NCI-H82 (cell line): ENCODE results near the gene CUL7.
"Not testable (repeated sequence)": the region's sequence is repeated elsewhere in the genome, so short reads cannot be mapped to it uniquely, and the experiment has no call there.

Experiments
- DNase-seq: peaks from one replicate; lab custom pipeline; 2025; lab: John Stamatoyannopoulos, UW

The CUL7 gene

DNA sequence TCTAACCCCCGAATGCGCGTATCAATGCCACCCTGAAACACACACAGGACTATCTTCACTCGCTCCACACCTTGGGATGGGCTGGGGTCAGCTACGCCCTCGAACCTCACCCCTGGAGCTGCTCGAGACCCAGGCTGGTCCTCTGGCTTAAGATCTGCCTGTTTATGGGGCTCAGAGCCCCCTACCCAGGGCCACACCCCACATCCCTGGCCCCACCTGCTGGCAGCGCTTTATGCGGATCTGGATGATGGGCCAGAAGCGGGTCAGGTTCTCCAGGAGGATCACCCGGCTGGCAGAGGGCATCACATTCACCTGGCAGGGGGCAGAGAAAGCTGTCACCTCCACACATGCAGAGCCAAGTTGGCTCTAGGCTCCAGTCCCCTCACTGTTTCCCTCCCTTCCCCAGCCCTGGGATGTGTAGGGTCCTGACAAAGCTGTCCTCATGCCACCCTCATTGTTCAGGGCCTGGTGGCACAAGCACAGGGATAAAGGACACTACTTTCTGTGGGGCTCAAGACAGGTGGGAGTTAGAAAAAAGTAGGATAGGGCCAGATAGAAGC, 8.2 kb downstream of the CUL7 start:
- DNase-seq = no peak

DNA sequence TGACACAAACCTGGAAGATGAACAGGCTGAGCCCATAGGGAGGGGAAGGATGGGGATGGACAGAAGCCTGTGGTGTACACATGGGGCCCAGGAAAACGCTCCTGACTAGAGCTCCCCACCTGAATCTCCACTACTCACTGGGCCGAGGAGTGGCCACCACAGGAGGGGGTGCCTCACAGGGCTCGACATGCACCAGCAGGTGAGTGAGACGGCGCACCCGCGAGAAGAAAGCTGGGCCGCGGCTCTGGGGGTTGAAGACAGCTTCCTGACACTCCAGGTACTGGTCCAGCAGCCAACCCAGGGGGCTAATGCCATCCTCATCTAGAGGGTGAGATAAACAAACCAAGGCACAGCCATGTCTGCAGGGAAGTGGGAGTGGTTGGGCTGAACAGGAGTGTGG, 10.3 kb downstream of the CUL7 start:
- DNase-seq = no peak

DNA sequence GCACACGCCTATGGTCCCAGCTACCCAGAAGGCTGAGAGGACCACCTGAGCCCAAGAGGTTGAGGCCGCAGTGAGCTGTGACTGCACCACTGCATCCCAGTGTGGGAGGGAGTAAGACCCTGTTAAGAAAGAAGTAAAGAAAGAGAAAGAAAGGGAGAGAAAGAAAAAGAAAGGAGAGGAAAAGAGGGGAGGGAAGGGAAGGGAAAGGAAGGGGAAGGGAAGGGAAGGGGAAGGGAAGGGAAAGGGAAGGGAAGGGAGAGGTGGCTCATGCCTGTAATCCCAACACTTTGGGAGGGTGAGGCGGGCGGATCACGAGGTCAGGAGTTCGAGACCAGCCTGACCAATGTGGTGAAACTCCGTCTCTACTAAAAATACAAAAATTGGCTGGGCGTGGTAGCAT, 12.2 kb downstream of the CUL7 start:
- not testable (repeated sequence) for DNase-seq

DNA sequence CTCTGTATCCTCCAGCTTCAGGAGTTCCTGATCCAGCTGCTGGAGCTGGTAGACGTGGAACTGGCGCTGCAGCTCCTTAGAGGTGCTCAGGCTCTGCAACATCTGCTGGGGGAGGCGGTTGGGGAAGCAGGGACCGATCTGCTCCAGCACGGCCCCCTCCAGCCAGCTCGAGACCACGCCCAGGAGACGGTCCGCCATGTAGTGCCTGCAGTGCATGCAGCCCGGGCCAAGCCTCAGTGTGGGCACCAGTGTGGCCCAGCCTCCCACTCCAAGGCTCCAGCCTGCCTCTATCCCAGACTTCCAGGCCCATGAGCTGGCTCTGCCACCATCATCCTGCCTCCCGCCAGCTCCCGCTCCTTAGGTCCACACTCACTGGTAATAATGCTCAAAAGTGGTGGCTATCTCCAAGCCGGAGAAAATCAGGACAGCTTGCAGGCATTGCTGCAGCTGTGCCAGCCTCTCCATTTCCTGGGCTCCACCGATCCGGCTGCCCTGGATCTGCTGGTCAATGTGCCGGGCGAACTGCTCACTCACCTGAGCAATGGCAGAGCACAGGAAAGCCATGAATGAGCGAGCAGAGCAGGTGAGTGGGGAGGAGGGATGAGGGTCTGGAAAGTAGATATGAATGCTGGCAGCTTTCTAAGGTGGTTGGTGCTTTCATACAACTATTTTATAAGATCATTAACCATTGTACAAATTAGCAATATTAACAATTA, 13.0 kb downstream of the CUL7 start:
- no peak for DNase-seq

DNA sequence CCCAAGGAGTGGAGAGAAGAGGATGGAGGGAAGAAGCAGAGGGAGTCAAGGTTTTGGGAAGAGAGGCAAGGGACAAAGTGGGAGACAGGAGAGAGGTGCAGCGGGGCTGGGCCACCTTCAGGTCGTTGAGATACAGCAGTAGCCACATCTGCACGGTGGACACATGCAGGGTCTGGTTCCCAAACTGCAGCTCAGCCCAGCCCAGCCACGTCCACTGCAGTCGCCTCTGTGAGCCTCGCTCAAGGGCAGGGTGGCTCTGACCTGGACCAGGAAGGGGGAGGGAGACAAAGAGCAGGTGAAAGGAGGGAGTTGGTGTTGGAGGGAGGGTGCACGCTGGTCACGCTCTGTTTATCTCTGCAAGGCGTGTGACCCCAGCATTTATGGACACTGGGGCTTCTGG, 14.9 kb downstream of the CUL7 start:
- DNase-seq = no peak

DNA sequence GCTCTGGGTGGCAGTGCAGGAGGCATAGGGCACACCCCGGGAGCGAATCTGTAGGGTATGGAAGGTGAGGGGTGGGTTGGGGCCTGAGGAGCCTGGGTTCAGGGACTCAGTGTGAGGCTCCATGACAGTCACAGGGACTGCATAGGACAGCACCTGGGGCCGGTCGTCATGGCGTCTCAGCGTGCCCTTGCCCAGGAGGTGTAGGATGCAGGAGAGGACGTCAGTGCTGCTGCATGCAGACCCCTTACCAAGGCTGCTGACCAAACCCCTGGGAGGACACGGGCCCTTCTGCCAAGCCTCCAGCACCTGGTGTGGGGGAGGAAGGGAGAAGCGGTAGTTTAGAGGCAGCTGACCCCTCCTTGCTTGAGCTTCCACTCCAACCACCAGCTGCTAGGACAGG, 15.9 kb downstream of the CUL7 start:
- no peak for DNase-seq

DNA sequence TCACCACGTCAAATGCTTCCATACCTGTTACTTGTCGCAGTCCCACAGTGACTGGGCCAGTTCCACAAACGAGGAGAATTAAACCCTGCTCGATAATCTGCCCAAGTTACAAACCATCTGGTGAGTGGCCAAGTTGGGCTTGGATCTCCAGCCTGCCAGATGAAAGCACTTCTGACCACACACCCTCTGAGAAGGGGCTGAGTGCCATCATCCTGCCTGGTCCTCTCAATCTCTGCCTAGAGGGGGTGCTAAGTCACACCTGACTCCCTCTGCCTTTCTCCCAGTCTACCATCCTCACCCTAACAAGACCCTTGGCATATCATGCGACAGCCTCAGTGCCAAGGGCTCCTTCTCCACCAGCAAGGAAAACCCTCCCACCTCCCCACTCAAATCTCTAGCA, 16.5 kb downstream of the CUL7 start:
- no peak for DNase-seq

DNA sequence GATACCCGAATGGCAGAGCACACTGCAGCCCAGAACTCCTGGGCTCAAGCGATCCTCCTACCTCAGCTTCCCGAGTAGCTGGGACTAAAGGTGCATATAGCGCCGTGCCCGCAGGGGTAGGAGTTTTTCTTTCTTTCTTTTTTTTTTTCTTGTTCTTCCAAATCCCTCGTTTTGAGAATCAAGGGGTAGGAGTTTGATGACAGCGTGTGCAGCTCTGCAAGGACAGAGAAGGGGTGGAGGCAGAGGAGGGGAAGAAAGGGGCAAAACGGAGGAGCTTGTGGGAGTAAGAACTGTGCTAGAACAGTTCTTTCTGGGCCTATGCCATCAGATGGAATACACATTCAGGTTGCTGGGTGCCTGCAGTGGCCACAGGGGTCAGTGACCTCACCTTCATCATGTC, 16.9 kb downstream of the CUL7 start:
- no peak for DNase-seq

DNA sequence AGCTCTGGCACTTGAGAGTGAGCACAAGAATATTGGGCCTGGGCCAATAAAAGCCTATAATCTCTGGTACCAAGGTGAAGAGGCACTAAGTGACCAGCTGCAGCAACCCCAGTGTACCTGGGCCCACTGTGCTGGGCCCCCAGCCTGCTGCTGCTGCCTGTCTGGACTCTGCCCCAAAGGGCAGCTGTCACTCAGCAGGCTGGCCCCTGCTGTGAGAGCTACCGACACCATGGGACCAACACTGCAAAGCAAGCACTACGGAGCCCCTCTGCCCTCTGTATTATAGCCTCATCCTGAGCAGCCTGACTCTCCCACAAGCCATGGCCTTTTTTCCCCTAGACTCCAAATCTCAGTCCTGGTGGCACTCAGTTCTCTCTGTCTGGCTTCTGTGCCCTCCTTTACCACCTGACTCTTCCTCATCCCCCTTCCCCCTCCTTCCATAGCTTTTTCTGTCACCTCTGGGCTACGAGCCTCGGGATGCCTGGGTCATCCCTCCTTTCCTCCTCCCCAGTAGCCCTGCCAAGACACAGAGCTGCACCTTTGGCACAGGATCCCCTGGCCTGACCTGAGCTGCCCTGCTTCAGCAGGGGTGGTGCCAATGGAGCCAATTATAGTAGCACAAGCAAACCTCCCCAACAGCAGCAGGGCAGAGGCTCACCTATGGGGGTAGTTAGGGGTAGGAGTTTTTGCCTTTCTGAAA, 18.0 kb downstream of the CUL7 start:
- no peak for DNase-seq

DNA sequence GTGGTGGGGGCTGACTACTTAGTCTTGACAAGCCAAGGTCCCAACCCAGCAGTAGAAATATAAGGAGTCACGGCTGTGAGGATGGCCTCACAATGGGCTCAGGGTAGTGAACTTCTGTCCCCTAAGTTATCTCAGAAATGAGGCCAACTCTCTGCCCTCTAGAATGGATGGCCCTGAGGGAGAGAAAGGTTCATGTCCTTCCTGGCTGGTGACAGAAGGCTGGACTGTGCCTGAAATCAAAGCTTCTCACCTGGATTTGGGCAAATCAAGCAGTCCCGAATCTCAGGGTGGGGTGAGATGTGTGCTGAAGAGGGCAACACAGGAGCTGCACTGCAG, 19.5 kb downstream of the CUL7 start:
- DNase-seq = no peak

DNA sequence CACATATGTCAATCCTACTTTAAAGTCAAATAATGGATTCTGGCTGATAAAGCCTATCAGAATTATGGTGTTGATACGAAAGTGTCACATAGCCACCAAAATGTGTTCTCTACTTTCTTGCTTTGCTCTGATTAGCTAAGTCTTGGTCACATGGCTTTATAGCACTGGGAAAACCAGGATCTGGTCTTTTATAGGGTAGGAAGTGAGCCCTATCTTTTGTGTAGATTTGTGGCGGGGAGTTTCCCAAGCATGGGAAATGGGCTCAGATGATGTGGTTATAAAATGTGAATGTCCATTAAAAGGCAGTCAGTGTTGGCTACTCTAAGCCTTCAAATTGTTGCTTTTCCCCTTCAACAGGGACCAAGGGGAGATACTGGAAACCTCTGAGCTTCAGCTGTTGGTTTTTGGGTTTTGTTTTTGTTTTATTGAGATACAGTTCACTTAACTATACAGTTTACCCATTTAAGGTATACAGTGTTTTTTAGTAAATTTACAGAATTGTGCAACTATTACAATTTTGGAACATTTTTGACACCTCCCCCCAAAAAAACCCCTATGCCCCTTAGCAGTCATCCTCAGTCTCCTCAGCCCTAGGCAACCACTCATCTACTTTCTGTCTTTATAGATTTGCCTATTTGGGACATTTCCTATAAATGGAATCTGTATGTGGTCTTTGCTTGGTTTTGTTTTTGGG, 20.0 kb downstream of the CUL7 start:
- no peak for DNase-seq

DNA sequence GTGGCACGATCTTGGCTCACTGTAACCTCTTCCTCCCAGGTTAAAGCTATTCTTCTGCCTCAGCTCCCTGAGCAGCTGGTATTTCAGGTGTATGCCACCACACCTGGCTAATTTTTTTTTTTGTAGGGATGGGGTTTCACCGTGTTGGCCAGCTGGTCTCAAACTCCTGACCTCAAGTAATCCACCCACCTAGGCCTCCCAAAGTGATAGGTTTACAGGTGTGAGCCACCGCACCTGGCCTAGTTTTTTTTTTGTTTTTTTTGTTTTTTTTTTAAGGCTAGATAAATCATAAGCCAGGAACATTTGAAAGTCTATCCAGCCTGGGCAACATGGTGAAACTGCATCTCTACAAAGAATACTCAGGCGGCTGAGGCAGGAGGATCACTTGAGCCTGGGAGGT, 21.3 kb downstream of the CUL7 start:
- DNase-seq = no peak

DNA sequence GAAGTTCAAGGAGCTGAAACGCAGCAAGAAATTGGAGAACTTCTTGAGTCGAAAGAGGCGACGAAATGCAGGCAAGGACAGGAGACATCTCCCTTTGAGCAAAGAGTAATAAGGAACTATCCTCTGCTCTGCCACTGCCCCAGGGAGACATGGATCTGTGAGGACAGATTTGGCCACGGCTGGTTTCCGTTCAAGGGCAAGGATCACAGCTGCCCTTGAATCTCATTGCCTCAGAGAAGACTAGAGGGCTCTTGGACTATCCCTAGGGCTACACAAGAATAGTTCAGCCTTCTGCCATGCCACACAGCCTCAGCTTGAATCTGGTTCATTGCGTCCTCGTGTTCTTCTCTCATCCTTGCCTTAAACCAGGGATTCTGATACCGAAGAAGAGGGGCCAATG, 24.5 kb downstream of the CUL7 start:
- no peak for DNase-seq

DNA sequence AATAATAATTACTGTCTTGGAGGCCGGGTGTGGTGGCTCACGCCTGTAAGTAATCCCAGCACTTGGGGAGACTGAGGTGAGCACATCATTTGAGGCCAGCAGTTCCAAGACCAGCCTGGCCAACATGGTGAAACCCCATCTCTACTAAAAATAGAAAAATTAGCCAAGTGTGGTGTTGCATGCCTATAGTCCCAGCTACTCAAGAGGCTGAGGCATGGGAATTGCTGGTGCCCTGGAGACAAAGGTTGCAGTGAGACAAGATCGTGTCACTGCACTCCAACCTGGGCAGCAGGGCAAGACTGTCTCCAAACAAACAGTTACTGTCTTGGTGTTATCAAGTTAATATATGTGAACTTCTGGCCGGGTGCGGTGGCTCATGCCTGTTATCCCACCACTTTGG, 27.3 kb downstream of the CUL7 start:
- DNase-seq = no peak

DNA sequence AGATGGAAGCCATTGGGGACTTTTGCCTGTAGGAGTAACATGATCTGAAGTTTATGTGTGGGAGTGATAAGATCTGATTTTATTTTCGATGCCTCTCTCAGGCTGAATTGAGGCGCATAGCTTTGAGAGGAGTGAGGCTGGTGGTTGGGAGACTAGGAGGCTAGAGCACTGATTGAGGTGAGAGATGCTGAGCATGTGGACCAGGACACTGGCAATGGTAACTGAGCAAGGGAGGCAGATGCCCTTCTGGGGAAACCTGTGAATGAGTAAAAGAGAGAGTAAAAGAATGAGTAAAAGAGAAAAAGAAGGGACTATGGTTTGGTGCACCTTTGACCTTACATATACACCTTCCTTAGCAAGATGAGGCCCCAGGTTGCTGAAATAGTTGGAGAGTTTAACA, 29.2 kb downstream of the CUL7 start:
- DNase-seq = no peak

DNA sequence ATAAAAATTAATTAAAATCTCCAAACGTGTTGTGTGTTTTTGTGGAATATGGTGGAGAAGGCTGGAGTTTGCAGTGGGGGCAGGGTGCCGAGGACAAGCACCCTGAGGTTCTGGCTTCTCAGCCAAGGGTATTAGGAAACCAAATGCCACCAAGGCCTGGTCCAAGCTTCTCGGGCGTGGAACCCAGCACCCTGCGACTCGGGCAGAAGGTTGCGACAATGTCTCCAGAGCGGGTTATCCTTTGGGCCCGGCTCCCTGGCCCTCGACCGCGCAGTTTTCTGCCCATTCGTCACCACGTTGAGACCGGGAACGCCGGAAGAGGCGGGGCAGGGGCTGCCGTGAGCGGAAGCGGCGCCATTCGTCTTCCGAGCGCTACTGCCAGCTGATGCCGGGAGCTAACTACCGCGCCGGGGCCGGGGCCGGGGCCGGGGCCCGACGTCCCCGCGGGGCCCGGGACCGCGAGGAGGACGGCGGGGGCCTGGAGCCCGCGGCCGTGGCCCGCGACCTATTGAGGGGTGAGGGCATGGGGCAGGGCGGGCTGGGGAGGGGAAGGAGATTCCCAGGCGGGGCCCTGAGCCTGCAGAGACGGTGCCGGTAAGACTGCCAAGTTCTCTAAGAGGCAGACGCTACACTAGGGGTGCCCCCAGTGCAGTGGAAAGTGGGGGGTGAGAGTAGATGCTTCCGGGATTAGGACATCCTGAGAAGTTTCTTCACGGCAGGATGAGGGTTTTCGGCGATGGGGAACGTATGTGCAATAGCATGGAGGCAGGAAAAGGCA, 32.2 kb downstream of the CUL7 start, which contains the start of gene RRP36:
Gene RRP36, plus strand, starts transcription at position 354 of the 778 bp plus-strand sequence. Its CDS starts 32 bp downstream, at position 386.
- peak; percentile 88 for DNase-seq

DNA sequence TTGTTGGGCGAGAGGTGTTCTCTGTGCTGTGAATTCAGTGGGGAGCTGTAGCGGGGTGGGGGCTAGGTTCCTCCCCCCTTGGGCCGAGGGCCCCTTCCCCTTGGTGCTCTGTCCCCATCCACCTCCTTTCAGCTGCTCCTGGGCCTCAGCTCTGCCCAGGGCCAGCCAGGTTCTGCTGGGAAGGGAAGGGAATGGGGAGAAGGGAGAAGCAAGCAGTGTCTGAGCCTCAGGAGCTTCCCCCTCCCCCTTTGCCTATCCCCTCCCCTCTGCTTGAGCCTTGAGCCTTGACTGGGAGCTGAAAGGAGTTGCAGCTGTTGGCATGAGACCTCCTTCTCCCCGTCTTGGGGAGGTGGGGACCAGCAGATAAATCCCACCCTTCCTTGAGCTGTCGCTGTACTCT, 32.8 kb downstream of the CUL7 start:
- peak; percentile 89 for DNase-seq

DNA sequence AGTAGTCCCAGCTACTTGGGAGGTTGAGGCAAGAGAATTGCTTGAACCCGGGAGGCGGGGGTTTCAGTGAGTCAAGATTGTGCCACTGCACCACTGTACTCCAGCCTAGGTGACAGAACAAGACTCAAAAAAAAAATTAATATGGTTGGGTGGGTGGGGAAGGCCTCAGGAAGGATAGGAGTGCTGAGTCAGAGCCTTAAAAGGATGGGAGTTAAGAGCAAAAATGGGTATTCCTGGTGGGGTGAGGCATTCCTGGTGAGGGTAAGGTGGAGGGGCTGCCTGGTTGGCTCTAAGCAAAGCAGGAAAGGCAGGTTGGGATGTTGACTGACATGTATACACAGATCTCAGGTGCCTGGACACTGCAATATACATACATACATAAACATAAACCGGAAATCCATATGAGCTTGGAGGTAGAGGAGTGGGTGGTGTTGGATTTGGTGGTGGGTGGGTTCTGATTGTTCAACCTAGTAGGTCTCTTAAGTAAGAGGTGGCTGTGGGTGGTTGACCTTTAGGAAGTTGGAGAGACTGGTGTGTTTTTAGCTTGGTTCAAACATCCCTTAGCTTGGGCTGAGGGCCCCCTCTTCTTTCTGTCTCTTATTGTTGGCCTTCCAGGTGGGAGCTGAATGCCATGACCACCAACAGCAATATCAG, 33.5 kb downstream of the CUL7 start:
- DNase-seq = no peak

DNA sequence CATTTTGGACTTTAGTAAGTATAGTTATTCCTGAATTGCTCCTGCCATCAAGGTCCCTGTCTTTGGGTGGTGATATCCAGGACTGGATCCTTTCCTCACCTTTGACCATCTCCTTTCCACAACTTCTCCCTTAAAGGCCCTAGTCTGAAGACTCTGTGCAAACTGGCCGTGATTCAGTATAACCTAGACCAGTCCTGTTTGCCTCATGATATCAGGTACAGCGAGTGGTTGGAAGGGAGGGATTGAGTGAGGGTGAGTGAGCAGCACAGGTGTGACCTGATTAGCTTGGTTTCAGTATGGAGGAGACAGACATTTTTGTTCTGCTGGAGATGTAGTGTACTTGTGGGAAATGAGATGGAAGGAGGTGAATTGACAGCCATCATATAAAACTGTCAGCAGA, 34.5 kb downstream of the CUL7 start:
- DNase-seq = no peak

DNA sequence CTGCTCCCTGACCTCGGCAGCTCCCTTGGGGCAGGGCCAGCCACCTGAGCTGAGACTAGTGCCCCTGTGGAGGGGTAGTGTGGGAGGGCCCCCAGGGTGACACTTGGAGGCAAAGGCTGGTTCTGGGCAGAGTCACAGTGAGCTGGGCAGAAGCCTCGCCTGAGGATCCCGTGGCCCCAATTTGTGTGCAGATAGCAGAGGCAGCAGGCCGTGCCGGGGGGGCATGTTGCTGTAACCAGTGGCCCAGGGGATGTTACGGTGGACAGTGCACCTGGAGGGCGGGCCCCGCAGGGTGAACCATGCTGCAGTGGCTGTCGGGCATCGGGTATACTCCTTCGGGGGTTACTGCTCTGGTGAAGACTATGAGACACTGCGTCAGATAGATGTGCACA, 36.7 kb downstream of the CUL7 start:
- no peak for DNase-seq

DNA sequence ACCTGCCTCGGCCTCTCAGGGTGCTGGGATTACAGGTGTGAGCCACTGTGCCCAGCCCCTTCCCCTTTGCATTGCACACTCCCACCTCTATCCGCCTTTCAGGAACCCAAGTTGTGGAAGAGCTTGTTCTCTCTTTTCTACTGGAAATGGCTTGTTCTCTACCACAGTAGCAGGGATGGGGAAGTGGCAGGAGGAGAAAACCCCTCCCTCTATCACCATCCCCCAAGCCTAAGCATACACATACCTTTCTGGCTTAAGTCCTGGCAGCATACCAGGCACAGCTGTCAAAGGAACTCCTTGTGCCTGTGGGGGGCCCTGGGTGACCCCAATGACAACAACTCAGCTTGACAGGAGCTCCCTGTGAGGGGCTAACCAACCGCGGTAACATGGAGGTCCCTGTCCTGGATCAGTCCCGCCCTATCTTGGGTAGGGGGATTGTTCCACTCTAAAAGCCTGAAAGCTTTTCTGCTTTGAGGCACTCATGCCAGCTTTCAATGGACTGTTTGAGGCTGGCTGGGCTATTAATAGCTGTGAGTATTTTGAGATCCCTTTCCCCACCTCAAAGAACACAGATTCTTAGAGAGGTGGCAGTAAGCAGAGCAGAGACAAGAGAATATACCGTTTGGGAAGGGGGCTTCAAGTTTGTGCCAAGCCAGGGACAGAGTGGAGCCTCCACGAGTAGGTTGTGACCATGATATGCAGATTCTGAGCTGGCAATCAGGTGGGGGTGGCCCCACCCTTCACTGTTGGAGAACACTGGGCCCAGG, 37.3 kb downstream of the CUL7 start:
- no peak for DNase-seq
